ENCODE results near the gene TFCP2L1.
"Not testable (repeated sequence)": the region's sequence is repeated elsewhere in the genome, so short reads cannot be mapped to it uniquely, and the experiment has no call there.

Gene TFCP2L1, protein sequence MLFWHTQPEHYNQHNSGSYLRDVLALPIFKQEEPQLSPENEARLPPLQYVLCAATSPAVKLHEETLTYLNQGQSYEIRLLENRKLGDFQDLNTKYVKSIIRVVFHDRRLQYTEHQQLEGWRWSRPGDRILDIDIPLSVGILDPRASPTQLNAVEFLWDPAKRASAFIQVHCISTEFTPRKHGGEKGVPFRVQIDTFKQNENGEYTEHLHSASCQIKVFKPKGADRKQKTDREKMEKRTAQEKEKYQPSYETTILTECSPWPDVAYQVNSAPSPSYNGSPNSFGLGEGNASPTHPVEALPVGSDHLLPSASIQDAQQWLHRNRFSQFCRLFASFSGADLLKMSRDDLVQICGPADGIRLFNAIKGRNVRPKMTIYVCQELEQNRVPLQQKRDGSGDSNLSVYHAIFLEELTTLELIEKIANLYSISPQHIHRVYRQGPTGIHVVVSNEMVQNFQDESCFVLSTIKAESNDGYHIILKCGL

GRCh38 chr2:121284463-121285449, at the start of gene TFCP2L1:
Gene TFCP2L1 (minus strand): TSS chr2:121285202. CDS start chr2:121285109, 93 bp downstream.
- no peak for DNase-seq (ENCODE audit: low read depth in 2 of 2)
- peak within 1 kb of the TSS in 1 of 2 donors; percentile 11 for H3K4me3 ChIP-seq (replicated peaks in 1 of 2; ENCODE audit: low read depth in 2 of 2, low read length in 2 of 2)
- TF ChIP-seq CTCF (IDR thresholded peaks at IDR 0.05; ENCODE audit: low read depth, low read length), result no peak

DNA sequence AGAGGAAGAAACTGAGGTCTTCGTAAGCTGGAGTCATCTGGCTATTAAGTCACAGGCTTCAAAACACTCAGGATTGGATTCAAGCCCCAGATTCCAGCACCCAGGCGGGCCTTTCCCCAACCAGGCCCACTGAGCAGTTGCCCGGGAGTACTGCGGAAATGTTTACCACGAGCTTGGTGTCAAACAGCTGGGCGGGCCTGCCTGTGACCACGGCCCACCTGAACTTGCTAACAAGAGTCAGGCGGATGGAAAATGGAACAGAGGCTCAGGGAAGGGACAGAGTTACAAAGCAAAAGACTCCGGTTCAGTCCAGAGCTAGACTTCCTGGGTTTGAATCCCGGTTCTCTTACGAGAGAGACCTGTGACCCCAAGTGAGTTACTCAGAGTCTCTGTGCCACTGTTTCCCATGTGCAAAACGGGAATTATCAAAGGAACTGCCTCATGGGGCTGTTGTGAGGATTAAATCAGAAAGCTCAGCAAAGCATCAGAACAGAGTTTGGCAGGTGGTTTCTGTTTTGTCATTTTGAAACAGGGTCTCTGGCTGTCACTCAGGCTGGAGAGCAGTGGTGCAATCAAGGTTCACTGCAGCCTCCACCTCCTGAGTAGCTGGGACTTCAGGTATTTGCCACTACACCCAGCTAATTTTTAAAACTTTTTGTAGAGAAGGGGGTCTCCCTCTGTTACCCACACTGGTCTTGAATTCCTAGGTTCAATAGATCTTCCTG, 49.0 kb upstream of the TFCP2L1 start:
- no peak for TF ChIP-seq CTCF (IDR thresholded peaks at IDR 0.05; ENCODE audit: low read depth, low read length)
- no peak overlapping the region for H3K4me3 ChIP-seq (replicated peaks in 1 of 2; ENCODE audit: low read depth in 2 of 2, low read length in 2 of 2)
- no peak for DNase-seq (ENCODE audit: low read depth in 2 of 2)

DNA sequence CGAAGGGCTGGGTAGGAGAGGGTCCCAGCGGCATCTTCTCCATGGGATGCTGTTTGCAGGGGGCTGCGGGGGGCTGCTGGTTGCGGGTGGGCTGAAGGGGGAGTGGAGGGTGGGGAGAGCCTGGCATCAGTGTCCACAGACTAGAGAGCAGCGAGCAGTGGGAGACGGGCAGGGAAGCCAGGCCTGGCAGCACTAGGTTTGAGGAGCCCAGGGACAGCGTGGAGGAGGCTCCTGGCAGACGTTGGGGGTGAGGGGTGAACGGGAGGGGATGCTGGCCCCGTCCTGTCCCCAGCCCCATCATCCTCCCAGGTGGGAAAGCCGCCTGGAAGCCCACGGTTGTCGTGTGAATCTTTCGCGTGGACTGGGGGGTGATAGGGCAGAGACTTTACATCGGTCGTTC, 48.2 kb upstream of the TFCP2L1 start:
- no peak for DNase-seq (ENCODE audit: low read depth in 2 of 2)
- H3K4me3 ChIP-seq (replicated peaks in 1 of 2; ENCODE audit: low read depth in 2 of 2, low read length in 2 of 2), result no peak overlapping the region
- TF ChIP-seq CTCF (IDR thresholded peaks at IDR 0.05; ENCODE audit: low read depth, low read length), result no peak

- not testable (repeated sequence) for H3K4me3 ChIP-seq (replicated peaks in 1 of 2; ENCODE audit: low read depth in 2 of 2, low read length in 2 of 2)
- peak in 1 of 2 donors; percentile 30 for DNase-seq (ENCODE audit: low read depth in 2 of 2)
Measured at GRCh38 chr2:121331324-121331723, 46.3 kb upstream of the TFCP2L1 start.

DNA sequence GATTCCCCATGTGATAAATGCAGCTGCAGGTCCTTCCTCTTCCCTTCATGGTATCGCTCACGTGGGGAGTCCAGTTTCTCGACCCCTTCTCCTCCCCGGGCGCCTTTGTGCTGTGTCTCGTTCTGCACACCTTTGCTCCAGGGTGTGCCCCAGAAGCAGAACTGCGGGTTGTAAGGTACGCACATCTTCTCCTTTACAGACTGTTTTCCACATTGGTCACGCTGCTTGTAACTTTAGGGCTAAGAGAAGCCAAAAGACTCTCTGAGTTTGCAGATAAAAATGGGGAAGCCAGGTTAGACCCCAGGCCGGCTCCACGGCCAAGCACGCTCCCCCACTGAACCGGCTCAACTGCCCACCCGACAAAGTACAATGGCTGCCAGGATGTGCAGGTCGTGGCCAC, 45.9 kb upstream of the TFCP2L1 start:
- no peak for TF ChIP-seq CTCF (IDR thresholded peaks at IDR 0.05; ENCODE audit: low read depth, low read length)
- H3K4me3 ChIP-seq (replicated peaks in 1 of 2; ENCODE audit: low read depth in 2 of 2, low read length in 2 of 2), result no peak overlapping the region
- DNase-seq (ENCODE audit: low read depth in 2 of 2), result no peak

DNA sequence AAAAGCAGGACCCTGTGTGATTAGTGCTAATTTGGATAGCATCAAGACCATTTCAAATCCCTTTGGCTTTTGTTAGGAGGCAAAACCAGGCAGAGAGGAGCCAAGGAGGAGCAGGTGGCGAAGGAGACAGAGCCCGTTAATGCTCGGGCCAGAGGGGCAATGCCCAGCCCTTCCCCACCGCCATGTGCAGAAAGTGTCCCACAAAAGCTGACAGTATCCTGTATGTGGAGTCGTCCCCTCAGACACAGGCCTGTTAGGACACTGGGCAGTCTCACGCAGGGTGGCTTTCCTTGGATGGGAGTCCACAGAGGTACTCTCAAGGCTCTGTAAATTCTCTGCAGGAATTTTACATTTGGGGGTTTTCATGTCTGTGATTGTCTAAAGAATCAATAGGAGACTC, 44.8 kb upstream of the TFCP2L1 start:
- no peak for DNase-seq (ENCODE audit: low read depth in 2 of 2)
- TF ChIP-seq CTCF (IDR thresholded peaks at IDR 0.05; ENCODE audit: low read depth, low read length), result no peak
- H3K4me3 ChIP-seq (replicated peaks in 1 of 2; ENCODE audit: low read depth in 2 of 2, low read length in 2 of 2), result no peak overlapping the region
